Activated gamma-delta T cell treated with Interleukin-2 at 50 U/mL for 16 hours (primary cell): ENCODE data around the gene ISG20.

ENCODE experiments used
- DNase-seq: peaks from one replicate; pipeline ENCODE4 v3.0.0-alpha.2; 2020

Gene ISG20

DNA sequence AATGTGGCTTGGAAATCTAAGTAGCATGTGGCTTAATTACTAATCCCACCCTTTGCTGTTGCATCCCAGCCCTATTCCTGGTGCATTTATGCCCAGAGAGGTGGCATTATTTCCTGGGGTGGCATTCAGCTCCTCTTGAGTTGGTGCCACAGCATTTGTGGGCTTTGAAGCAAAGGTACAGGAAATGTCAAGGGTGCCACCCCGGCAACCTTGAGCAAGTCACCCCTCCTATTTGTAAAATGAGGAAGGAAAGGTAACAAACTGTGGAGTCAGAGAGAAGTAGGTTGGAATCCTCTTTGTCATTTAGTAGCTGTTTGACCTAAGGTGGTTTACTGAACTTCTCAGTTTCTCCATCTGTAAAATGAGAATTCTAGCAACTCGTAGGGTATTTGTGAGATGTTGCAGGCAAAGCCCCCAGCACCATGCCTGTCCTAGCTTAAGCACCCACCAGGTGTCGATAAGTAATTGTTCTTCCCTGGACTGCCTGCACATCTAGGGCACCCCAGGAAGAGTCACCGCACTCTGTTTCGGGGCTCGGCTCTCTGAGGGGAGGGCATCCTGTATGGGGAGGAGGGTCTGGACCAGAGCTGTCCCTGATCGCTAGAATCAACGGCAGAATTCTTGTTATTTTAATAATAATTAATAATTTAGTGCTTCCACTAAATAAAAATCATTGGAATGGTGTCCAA is 17.1 kb downstream of the ISG20 start:
- DNase-seq = no peak

DNA sequence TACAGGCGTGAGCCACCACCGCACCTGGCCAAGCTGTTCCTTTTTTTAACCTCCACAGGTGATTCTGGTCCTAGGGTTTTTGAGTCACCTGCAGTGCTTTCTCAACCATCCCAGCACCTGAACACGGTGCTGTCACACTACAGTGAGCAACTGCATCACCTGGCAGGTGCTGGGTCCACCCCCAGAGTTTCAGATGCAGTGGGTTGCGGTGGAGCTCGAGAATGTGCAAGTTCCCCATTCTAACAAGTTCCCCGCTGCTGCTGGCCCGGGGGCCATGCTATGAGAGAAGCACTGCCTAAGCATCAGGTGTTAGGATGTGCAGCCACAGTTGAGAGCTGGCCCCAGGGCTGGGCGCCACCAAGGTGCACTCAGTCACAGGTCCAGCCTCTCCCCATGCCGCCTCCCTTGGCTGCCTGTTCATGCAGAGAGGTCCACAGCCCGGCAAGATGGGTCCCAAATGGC is 18.0 kb downstream of the ISG20 start:
- no peak for DNase-seq

DNA sequence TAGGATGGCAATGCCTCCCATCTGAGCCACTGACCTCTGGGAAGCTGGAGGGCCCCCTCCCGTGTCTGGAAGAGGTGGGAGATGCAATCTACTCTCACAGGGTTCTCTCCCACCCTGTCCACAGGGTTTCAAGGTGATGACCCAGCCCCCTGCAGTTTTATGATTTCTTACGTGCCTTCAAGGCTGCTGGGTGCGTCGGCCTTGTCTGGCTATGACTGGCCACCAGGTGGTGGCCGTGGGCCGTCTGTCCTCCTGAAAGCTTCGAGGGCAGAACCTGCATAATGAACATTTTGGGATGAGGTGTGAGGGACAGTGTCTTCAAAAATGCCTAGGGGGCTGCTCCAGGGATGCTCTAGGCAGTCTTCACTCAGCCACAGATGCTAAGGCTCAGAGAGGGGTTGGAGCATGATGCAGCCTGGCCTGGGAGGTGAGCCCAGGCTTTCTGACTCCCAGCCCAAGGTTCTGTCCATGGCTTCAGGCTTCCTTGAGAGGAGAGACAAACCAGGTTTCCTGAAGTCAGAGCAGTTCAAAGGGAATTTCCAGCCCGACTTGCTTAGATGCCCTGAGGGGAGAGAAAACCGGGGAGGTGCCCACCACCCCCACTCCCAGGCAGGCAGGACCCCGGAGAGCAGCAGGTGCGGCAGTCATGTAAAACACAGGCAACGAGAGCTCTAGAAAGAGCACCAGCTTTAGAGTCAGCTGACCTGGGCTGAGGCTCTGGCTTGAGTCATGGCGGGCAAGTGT is 18.7 kb downstream of the ISG20 start:
- DNase-seq = no peak

DNA sequence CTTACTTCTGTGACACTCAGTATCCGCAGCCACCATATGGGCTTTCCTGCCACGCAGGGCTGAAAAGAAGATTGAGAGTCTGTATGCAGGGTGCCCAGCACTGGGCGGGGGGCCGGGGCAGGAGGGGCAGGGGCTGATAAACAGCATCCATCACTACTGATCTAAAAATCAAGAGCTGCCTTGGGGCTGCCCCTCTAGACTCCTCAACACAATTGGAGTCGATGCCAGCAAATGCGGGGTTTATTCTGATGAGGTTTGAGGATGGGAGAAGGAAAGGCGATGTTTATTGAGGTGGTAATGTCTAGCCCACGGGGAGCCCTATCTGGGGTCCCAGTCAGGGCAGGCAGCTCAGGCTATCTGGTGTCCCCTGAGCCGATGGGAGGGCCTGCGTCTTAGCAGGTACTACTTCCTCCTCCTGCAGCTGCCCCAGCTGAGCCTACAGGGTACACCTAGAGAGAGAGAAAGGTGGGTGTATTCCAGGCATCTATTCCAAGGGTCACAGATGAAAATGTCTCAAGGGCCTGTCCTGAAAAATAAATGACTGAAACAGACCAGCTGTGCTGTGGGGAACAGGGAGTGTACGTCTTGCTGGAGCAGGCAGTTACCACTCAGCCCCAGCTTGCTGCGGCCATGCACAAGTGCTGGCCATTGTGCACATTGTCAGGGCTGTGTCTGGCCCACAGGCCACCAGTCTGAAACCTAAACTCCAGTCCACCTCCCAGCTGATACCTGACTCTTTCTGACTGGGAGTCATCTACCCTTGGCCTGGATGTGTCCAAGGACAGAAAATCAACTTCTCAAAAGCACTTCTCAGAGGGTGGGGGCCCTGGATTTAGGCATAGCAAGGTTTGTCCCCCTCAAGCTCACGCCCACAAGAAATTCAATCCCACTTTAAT is 19.5 kb downstream of the ISG20 start:
- no peak for DNase-seq

DNA sequence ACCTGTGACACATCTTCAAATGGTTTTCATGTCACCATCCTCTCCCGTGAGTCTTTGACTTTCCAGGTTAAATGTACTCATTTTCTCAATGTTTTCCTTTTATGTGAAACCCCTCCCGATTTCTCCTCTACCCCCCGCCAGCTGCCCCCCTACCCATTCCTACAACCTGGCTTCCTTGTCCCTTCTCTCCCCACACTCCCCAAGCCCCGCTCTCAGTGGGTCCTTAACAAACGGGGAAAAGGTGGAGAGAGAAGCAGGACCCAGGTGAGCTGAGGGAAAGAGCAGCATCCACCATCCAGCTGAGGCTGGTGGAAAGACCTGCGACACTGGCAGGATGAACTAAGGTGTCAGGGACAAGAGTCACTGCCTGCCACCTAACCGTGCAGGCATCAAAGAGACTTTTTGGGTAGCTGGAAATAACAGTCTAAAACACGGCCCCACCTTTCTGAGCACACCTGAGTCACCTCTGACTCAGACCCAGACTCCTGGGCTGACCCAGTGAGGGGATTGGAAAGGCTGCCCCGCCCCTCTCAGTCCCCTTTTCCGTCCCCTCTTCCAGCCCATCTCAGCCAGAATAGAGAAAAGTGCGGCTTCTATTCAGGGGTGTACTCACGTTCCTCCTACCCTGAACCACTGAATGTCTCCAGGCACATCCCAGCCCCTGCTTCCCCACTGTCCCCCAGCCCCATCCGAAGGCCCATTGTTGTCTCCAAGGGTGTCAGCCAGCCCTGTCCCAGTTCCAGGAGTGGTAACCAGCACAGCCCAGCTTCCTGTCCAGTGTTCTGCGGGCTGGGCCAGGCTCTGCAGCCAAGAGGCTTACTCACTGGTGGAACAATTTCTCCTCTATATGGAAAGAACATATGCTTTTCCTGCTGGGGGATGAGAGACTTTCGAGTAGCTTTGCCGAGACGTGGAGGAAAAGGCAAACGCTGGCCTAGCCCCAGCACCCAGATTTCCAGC is 20.4 kb downstream of the ISG20 start:
- no peak for DNase-seq

DNA sequence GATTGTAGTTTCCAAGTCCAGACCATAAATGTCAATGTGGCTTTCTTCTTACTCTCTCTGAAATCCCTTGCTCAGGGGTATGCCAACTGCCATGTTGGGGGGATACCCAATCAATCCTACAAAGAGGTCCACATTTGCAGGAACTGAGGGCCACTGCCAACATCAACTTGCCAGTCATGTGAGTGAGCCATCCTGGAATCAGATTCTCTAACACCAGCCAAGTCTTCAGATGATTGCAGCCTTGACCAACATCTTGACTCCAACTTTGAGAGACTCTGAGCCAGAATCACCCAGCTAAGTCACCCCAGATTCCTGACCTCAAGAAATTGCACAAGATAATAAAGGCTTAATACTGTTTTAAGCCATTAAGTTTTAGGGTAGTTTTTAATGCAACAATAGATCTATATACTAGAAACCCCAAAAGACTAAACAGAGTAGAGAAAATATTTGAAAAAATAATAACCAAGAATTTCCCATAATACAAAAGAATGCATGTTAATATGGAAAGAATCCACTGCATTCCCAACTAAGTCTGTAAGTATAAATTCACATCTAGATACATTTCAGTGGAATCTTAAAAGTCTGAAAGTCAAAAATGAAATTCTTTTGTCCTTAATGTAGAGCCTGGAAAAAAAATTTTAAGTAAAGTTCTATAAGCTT is 22.4 kb downstream of the ISG20 start:
- no peak for DNase-seq

DNA sequence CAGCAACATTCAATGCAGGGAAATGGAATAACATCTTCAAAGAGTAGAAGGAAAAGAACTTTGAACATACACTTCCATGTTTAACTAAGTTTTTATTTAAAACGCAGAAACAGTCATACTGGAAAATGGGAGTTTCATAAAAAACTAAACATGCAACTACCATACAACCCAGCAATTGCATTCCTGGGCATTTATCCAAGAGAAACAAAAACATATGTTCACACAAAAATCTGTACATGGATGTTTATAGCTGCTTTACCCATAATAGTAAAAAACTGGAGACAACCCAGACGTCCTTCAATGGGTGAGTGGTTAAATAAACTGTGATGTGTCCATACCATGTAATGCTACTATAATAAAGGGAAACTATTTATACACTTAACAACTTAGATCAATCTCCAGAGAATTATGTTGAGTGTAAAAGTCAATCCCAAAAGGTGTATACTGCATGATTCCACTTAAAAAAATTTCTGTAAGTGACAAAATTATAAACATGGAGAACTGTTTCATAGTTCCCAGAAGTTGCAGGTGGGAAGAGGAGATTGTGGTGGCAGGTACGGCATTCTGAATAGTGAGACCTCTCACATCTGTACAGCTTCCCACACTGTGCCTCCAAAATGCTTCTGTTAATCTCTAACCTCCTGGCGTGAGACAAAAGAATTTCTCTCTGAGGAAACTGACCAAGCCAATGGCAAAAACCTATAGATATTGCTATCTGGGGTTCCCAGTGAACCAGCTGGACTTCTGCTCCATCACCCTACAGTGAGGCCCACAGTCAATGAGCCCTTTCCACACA is 23.1 kb downstream of the ISG20 start:
- DNase-seq = no peak

DNA sequence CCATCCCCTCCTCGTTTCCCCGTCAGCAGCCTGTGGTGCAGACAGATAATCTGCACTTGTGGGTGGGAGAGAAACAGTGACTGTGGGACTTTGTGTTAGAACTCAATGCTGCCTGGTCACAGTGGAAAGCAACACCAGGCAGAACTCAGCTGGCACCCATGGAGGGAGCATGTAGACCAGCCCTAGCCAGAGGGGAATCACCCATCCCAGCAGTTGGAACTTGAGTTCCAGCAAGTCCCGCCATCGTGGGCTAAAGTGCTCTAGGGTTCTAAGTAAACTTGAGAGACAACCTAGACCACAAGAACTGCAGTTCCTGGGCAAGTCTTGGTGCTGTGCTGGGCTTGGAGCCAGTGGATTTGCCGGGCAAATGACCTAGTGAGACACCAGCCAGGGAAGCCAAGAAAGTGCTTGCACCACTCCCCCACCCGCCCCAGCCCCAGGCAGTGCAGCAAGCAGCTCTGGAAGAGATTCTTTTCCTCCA is 24.4 kb downstream of the ISG20 start:
- DNase-seq = no peak

DNA sequence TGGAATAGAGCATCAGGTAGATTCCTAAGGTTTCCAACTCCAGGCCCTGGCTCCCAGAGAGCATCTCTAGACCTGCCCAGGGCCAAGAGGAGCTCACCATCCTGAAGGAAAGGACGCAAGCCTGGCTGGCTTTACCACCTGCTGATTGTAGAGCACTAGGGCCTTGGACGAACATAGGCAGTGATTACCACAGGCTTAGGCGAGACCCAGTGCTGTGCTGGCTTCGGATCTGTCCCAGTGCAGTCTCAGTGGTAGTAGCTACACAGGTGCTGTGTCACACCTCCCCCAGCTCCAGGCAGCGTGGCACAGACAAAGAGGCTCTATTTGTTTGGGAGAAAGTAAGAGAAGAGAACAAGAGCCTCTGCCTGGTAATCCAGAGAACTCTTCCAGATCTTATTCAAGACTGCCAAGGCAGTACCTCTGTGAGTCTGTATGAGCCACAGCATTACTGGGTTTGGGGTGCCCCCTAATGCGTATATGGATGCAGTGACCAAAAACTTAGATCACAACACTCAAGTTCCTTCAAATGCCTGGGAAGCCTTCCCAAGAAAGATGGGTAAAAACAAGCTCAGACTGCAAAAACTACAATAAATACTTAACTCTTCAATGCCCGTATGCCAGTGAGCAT is 25.4 kb downstream of the ISG20 start:
- peak; percentile 53 for DNase-seq

DNA sequence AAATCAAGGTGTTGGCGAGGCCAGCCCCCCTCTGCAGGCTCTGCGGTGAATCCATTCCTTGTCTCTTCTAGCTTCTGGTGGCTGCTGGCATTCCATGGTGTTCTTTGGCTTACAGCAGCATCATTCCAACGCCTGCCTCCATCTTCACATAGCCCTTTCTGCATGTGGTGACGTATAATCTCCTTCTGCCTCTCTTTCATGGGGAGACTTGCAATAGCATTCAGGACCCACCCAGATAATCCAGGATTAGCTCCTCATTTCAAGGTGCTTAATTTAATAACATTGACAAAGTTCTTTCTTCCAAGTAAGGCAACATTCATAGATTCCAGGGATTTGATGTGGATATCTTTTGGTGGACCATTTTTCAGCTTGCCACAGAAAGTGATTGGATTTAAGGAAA is 35.8 kb downstream of the ISG20 start:
- no peak for DNase-seq

DNA sequence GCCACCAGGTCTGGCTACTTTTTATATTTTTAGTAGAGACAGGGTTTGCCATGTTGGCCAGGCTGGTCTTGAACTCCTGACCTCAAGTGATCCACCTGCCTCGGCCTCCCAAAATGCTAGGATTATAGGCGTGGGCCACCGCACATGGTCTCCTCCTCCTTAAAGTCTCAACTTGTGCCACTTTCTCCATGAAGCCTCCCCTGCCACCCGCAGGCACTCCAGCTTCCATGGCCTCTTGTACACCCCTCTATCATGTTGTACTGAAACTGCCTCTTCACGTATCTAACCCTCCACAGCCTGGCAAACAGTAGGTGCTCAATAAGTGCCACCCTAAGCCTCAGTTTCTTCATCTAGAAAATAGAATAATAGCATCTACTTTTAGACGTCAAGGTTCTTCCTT is 39.9 kb downstream of the ISG20 start:
- DNase-seq = no peak

DNA sequence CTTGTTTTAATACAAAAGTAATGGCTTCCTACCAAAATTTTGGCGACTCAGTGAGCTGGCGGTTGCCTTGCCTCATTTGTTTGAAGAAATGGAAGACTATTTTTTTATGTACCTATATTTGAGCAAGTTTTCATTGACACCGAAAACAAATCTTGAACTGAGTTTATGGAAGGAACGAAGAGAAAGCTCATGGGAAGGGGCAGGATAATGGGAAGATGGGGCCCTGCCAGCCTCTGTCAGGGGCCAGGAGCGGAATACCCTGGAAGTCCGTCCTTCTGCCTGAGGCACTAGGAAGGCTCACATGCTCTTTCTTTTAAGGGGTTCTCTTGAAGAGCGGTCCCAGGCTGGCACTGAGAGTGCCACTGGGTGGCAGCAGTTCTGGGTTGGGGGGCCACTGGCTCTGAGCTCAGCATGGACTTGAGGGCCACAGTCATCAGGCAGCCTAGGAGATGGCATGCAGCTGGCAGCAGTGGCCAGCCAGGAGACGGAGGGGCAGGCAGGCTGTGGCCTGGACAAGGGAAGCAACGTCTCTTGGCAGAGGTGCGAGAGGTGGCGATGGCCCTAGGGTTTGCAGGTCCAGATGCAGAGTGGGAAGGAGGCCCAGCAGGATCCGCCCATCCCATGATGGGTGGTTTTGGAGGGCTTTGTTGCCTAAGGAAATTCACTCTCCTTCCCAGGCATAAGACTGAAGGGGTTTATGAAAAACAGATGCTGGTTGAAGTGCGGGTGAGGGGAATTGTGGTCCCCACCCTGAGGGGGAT is 41.6 kb downstream of the ISG20 start:
- DNase-seq = no peak

DNA sequence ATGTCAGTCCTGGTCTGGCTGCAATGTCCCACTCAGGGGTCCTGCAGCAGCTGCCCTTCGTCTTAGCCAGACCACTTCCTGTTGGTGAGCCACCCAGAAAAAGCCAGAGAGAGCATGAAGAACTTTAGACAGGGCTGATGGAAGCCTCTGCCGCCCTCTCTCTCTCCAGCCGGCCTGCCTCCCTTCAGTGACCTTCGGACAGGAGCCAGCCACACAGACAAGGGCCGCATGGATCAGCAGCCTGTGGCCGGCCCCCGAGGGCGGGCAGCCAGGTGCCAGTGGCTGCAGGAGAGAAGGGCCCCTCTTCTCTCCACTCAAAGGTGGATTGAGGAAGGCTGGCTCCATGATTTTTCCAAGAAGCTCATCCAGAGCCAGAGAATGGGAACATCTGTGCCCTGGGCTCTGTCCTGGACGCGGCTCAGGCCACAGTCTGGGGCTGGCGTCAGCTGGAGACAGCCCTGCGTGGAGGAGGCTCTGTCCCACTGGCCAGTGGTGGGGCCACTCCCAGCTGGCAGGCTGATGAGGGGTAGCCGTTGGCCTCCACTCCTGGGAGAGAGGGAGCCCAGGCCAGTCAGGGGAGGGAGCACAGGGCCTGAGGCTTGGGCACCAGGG is 42.9 kb downstream of the ISG20 start:
- no peak for DNase-seq

DNA sequence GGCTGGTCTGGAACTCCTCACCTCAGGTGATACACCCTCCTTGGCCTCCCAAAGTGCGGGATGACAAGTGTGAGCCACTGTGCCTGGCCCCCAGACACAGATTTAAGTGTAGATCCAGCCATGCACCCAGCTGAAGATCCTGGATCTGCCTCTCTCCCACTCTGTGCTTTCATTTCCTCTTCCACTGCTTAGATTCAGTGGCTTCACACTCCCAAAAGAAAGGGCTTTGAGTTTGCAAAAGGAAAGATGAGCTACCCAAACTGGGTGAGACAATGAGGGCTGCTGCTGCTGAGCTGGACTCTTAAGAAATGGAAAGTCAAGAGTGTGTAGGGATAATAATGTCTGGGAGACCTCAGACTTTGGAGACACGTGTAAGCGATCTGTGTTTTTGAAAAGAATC is 45.5 kb downstream of the ISG20 start:
- DNase-seq = no peak

DNA sequence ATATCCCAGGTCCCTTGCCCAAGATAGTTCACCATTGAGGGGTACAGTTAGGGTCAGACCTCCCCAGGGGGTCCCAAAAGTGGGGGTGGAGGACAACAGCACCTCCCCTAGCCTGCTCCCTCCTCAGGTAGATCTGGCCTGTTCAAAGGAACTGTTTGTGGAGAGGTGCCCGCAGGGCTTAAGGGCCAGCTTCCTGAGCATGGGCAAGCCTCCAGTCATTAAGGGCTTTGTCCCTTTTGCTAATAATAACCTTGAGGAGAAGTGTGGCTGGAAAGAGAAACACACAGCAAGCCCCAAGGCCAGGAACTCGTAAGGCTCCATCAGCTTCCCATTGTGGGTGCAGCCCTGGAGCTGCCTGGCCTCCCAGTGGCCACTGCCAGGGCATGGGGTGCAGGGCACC is 47.4 kb downstream of the ISG20 start:
- no peak for DNase-seq

DNA sequence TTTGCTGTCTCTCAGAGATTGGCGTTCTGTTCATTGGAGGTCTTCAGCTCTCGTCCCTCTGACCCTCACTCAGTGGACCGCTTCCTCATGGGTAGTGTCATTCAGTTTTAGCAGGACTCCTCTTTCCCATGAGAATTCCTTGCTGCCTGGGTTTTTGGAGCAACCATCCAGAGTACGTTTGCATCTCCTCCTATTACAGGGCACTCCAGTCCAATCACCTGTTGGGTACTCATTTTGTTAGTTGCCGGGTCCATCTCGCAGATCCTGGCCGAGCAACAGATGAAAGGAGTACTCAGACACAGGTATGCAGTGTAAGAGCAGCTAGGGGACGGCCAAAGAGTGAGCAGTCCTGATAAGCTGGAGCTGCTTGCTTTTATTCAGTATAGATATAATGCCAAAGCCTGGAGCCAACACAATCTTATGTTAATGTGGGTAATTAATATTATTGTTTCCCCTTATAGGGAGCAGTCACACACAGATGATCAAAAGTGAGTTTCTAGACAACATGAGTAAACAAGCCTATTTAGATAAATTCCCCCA is 49.6 kb downstream of the ISG20 start:
- no peak for DNase-seq

DNA sequence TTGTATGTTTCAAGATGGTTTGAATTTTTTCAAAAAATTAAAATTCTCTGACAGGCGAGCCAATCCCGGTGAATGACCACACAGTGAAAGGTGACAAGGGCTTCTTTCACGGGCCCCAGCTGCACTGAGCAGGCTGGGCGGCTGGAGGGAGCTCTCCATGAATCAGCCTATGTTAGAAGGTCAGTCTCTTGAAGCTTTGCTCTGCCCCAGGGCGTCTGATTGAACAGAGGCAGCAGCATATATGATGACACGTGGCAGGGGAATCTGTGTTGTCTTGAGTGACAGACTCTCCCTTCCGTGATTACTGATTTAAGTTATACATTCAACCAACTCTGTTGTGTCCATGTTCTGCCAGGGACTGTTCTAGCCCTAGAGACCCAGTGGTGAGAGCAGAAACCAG is 51.5 kb downstream of the ISG20 start:
- no peak for DNase-seq

DNA sequence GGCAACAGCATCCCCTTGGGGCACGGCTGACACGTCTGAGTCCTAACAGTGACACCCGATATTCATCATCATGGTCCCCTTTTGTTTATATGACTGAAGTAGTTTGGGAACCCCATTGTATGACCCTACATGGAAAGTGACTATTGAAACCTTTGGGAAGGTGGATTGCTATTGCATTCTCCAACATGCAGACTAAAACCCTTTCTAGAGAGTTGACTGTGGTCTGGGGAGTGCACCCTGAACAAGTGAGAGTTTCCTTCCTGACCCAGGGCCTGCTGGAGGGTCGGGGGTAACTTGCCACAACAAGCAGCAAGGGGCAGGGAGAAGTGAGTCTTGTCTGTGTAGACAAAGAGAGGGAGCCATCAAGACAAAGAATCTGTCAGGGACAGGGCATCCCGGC is 54.4 kb downstream of the ISG20 start:
- no peak for DNase-seq

DNA sequence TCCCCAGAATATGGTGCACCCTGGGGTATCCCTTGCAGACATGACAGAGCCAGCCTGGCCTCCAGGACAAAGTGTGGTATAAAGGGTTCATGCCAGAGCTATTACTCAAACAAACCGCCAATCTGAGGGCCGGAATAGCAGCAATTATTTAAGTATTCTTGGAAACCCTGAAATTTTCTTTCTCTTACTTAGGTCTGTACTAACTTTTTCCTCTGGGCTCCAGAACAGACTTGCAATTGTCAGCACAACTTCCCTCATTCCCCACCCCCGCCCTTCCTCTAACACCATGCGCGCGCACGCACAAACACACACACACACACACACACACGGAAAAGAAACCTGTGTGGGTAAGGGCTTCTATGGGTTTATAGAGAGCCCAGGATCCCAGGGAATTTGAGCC is 56.3 kb downstream of the ISG20 start:
- no peak for DNase-seq
